WTC11 (cell line): ENCODE data around the gene CSRNP3.

Source experiments
- CTCF ChIP-seq: fragments of 200-600 bp; IDR thresholded peaks from 2 replicates; pipeline ENCODE4 v1.8.0; 2022; ENCODE audit warnings: antibody characterized with exemption
- E2F5 ChIP-seq: sonication (generic); formaldehyde crosslinking; IDR thresholded peaks from 2 replicates; pipeline ENCODE4 v1.8.1; 2022; ENCODE audit warnings: mild to moderate bottlenecking, moderate library complexity, missing genetic modification reagents

- no peak for TF ChIP-seq CTCF
- no peak for TF ChIP-seq E2F5 (CRISPR knock-in tag)
These were observed 167.9 kb downstream of the CSRNP3 start for GRCh38 chr2:165637396-165637795.
